ENCODE results near the gene PPM1A. TPM values are rescaled to one million over a fixed set of nuclear protein-coding genes. Genes with fewer than 3 reads are reported as not detected.

PPM1A gene
- total and polyA plus RNA-seq, 4 donors = 21.4 to 61.5 (median 33.6) TPM

GRCh38 chr14:60250257-60251035 is 1.4 kb downstream of the PPM1A start:
- Histone ChIP-seq H3K9me3 (ENCODE audit: control insufficient read depth in 4 of 4, insufficient read depth in 3 of 4, low read length in 3 of 4) (no peaks in the 10 kb centered on the region), H3K9ac (ENCODE audit: insufficient read depth in 1 of 2, low read length in 2 of 2) (peak overlapping the region; percentile 80 to 97), H3K4me3 (peak overlapping the region; percentile 70), H3K36me3 (ENCODE audit: control insufficient read depth in 4 of 4, insufficient read depth in 4 of 4, low read length in 4 of 4) (no peaks in the 10 kb centered on the region), H3K27ac (ENCODE audit: low read depth in 1 of 2, low read length in 1 of 2) (peak overlapping the region in 1 of 2 donors; percentile 99), H3K4me1 (ENCODE audit: control insufficient read depth in 5 of 5, insufficient read depth in 5 of 5, low read length in 5 of 5) (peaks cover 0 to 49% (median 12%) of the 10 kb centered on the region in 5 donors), H3K27me3 (ENCODE audit: control insufficient read depth in 3 of 3, insufficient read depth in 3 of 3, low read length in 2 of 3) (no peaks in the 10 kb centered on the region)
- peak in 1 of 3 donors; percentile 46 for DNase-seq
- WGBS, 2 donors = 17 to 22% methylated on average over 9 of the region's 9 CpGs
- ATAC-seq (ENCODE audit: insufficient read depth, low FRiP score) = no peak
- no peak for TF ChIP-seq CTCF (IDR thresholded peaks at IDR 0.05; ENCODE audit: control extremely low read depth, extremely low read depth)

- WGBS, 2 donors = 58 to 70% methylated on average over 1 of the region's 1 CpG
- ATAC-seq (ENCODE audit: insufficient read depth, low FRiP score) (no peak), DNase-seq (no peak)
- Histone ChIP-seq H3K4me1 (ENCODE audit: control insufficient read depth in 5 of 5, insufficient read depth in 5 of 5, low read length in 5 of 5) (peaks cover 0 to 49% (median 19%) of the 10 kb centered on the region in 5 donors), H3K36me3 (ENCODE audit: control insufficient read depth in 4 of 4, insufficient read depth in 4 of 4, low read length in 4 of 4) (no peaks in the 10 kb centered on the region), H3K9me3 (ENCODE audit: control insufficient read depth in 4 of 4, insufficient read depth in 3 of 4, low read length in 3 of 4) (no peaks in the 10 kb centered on the region), H3K27ac (ENCODE audit: low read depth in 1 of 2, low read length in 1 of 2) (peak overlapping the region in 1 of 2 donors; percentile 21), H3K4me3 (no peak overlapping the region), H3K27me3 (ENCODE audit: control insufficient read depth in 3 of 3, insufficient read depth in 3 of 3, low read length in 2 of 3) (no peaks in the 10 kb centered on the region), H3K9ac (ENCODE audit: insufficient read depth in 1 of 2, low read length in 2 of 2) (no peak overlapping the region)
- no peak for TF ChIP-seq CTCF (IDR thresholded peaks at IDR 0.05; ENCODE audit: control extremely low read depth, extremely low read depth)
Measured at GRCh38 chr14:60251877-60252276, 2.9 kb downstream of the PPM1A start.

GRCh38 chr14:60252630-60253029 is 3.6 kb downstream of the PPM1A start:
- H3K36me3 ChIP-seq (ENCODE audit: control insufficient read depth in 4 of 4, insufficient read depth in 4 of 4, low read length in 4 of 4) = no peaks in the 10 kb centered on the region
- no peak for TF ChIP-seq CTCF (IDR thresholded peaks at IDR 0.05; ENCODE audit: control extremely low read depth, extremely low read depth)
- no peak for ATAC-seq (ENCODE audit: insufficient read depth, low FRiP score)
- peaks cover 0 to 48% (median 19%) of the 10 kb centered on the region in 5 donors for H3K4me1 ChIP-seq (ENCODE audit: control insufficient read depth in 5 of 5, insufficient read depth in 5 of 5, low read length in 5 of 5)
- H3K4me3 ChIP-seq = no peak overlapping the region
- no peaks in the 10 kb centered on the region for H3K9me3 ChIP-seq (ENCODE audit: control insufficient read depth in 4 of 4, insufficient read depth in 3 of 4, low read length in 3 of 4)
- no peaks in the 10 kb centered on the region for H3K27me3 ChIP-seq (ENCODE audit: control insufficient read depth in 3 of 3, insufficient read depth in 3 of 3, low read length in 2 of 3)
- no peak overlapping the region for H3K27ac ChIP-seq (ENCODE audit: low read depth in 1 of 2, low read length in 1 of 2)
- no peak for DNase-seq
- H3K9ac ChIP-seq (ENCODE audit: insufficient read depth in 1 of 2, low read length in 2 of 2) = no peak overlapping the region
- WGBS, 2 donors = 87 to 91% methylated on average over 2 of the region's 2 CpGs
